GM23338 (cell line): ENCODE data around the gene CAPN8. TPM values are rescaled to one million over a fixed set of nuclear protein-coding genes. Genes with fewer than 3 reads are reported as not detected.

Experiments used
- EZH2 ChIP-seq: fragments of 200-600 bp; sonication (generic); IDR thresholded peaks from one replicate; pipeline ENCODE4 v1.8.0; 2017; ENCODE audit warnings: antibody characterized with exemption, mild to moderate bottlenecking, low read depth; ENCODE audit not compliant: unreplicated experiment
- JUNB ChIP-seq: IDR thresholded peaks from one replicate; pipeline ENCODE4 v1.6.1; 2016; ENCODE audit warnings: antibody characterized with exemption; ENCODE audit not compliant: unreplicated experiment
- NANOG ChIP-seq: IDR thresholded peaks from 2 replicates; pipeline ENCODE4 v1.6.1; 2016; ENCODE audit warnings: antibody characterized with exemption, borderline replicate concordance
- POLR2AphosphoS5 ChIP-seq: IDR thresholded peaks from 2 replicates; pipeline ENCODE4 v1.6.1; 2016; ENCODE audit warnings: antibody characterized with exemption, low read depth
- ZNF331 ChIP-seq: fragments of 250-450 bp; sonication (Bioruptor Pico); IDR thresholded peaks from 2 replicates; pipeline ENCODE4 v1.5.0; 2020; ENCODE audit warnings: low read depth, mild to moderate bottlenecking, moderate library complexity
- ZNF462 ChIP-seq: fragments of 250-450 bp; sonication (Bioruptor Pico); IDR thresholded peaks from 2 replicates; pipeline ENCODE4 v1.5.0; 2020; ENCODE audit warnings: mild to moderate bottlenecking, moderate library complexity
- polyA plus RNA-seq: library from polyadenylated mRNA; unstranded; fragments of >200 nt; fragmentation: Nextera tagmentation; extraction: Ambion mirVana; gene quantifications from 2 replicates; pipeline ENCODE4 v1.2.1, GENCODE V29; 2016
- total RNA-seq: library from RNA; depleted of rRNA; stranded (reverse); fragments of >200 nt; shearing (Covaris generic); gene quantifications from 2 replicates; pipeline ENCODE4 v1.2.3, GENCODE V29; 2014
- TF ChIP-seq, protein P1 (sequence below): IDR thresholded peaks from one replicate; pipeline ENCODE4 v1.6.1; 2018; ENCODE audit warnings: antibody characterized with exemption; ENCODE audit not compliant: unreplicated experiment
- TF ChIP-seq, protein P2 (sequence below), 2 experiments: fragments of 200-600 bp in 1 of 2; sonication (generic) in 1 of 2; conservative IDR thresholded peaks; 2 replicates each; pipeline versions ENCODE4 v1.5.1 to v1.6.1; 2016 to 2017; ENCODE audit warnings: antibody characterized with exemption in 2 of 2, low read depth in 2 of 2, mild to moderate bottlenecking in 2 of 2, moderate library complexity in 1 of 2

Gene CAPN8
- total and polyA plus RNA-seq, 2 experiments from 2014 or later, result not detected

GRCh38 chr1:223714849-223715603 lies 49.5 kb upstream of the CAPN8 start (continued):
- TF ChIP-seq ZNF462 (CRISPR knock-in tag) (no peak), JUNB (no peak), EZH2 (no peak), POLR2AphosphoS5 (no peak), NANOG (no peak), ZNF331 (CRISPR knock-in tag) (no peak)
- TF ChIP-seq, protein P1, sequence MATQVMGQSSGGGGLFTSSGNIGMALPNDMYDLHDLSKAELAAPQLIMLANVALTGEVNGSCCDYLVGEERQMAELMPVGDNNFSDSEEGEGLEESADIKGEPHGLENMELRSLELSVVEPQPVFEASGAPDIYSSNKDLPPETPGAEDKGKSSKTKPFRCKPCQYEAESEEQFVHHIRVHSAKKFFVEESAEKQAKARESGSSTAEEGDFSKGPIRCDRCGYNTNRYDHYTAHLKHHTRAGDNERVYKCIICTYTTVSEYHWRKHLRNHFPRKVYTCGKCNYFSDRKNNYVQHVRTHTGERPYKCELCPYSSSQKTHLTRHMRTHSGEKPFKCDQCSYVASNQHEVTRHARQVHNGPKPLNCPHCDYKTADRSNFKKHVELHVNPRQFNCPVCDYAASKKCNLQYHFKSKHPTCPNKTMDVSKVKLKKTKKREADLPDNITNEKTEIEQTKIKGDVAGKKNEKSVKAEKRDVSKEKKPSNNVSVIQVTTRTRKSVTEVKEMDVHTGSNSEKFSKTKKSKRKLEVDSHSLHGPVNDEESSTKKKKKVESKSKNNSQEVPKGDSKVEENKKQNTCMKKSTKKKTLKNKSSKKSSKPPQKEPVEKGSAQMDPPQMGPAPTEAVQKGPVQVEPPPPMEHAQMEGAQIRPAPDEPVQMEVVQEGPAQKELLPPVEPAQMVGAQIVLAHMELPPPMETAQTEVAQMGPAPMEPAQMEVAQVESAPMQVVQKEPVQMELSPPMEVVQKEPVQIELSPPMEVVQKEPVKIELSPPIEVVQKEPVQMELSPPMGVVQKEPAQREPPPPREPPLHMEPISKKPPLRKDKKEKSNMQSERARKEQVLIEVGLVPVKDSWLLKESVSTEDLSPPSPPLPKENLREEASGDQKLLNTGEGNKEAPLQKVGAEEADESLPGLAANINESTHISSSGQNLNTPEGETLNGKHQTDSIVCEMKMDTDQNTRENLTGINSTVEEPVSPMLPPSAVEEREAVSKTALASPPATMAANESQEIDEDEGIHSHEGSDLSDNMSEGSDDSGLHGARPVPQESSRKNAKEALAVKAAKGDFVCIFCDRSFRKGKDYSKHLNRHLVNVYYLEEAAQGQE, result no peak
- TF ChIP-seq, protein P2, sequence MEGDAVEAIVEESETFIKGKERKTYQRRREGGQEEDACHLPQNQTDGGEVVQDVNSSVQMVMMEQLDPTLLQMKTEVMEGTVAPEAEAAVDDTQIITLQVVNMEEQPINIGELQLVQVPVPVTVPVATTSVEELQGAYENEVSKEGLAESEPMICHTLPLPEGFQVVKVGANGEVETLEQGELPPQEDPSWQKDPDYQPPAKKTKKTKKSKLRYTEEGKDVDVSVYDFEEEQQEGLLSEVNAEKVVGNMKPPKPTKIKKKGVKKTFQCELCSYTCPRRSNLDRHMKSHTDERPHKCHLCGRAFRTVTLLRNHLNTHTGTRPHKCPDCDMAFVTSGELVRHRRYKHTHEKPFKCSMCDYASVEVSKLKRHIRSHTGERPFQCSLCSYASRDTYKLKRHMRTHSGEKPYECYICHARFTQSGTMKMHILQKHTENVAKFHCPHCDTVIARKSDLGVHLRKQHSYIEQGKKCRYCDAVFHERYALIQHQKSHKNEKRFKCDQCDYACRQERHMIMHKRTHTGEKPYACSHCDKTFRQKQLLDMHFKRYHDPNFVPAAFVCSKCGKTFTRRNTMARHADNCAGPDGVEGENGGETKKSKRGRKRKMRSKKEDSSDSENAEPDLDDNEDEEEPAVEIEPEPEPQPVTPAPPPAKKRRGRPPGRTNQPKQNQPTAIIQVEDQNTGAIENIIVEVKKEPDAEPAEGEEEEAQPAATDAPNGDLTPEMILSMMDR (conservative IDR thresholded peaks at IDR 0.05; ENCODE audit: low read depth in 2 of 2), result no peak
